ENCODE measurements around the gene REXO1.

DNA sequence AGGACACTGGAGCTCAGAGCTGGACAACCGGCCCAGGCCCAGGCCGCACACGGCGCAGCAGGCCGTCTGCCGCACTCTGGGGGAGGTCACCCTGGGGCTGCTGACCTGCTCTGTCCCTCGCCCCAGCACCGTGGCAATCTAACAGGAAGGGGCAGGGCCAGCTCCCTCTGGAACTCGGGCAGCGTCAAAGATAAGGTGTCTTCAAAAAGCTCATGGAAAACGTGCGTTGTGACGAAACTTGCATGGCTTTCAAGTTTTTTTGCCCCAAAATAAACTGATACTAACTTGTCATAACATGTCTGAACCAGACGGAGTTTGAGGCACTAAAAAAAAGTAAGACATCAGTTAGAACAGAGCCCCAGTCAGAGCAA is 24.0 kb downstream of the REXO1 start:
- TF ChIP-seq, protein P1, sequence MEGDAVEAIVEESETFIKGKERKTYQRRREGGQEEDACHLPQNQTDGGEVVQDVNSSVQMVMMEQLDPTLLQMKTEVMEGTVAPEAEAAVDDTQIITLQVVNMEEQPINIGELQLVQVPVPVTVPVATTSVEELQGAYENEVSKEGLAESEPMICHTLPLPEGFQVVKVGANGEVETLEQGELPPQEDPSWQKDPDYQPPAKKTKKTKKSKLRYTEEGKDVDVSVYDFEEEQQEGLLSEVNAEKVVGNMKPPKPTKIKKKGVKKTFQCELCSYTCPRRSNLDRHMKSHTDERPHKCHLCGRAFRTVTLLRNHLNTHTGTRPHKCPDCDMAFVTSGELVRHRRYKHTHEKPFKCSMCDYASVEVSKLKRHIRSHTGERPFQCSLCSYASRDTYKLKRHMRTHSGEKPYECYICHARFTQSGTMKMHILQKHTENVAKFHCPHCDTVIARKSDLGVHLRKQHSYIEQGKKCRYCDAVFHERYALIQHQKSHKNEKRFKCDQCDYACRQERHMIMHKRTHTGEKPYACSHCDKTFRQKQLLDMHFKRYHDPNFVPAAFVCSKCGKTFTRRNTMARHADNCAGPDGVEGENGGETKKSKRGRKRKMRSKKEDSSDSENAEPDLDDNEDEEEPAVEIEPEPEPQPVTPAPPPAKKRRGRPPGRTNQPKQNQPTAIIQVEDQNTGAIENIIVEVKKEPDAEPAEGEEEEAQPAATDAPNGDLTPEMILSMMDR (conservative IDR thresholded peaks at IDR 0.05 in 1 of 2, IDR thresholded peaks at IDR 0.05 in 1 of 2; ENCODE audit: low read depth in 1 of 2, low read length in 2 of 2): no peak
- TF ChIP-seq EZH2 (IDR thresholded peaks at IDR 0.05; ENCODE audit: low read length, missing control alignments): no peak
